CD4-positive, alpha-beta T cell (primary cell): ENCODE measurements around the gene CORO1A. TPM values are rescaled to one million over a fixed set of nuclear protein-coding genes. Genes with fewer than 3 reads are reported as not detected.

Experiments used
- ATAC-seq: fragments of 200-7000 bp; cut with Tn5 transposase; one replicate; pipeline ENCODE4 v1.10.0; 2022; ENCODE audit warnings: mild to moderate bottlenecking; ENCODE audit not compliant: poor library complexity
- CTCF ChIA-PET: fragments of 350-600 bp; sonication (Branson Sonifier 250); formaldehyde crosslinking; loops from one replicate; lab custom pipeline; 2021; ENCODE audit warnings: antibody characterized with exemption, inconsistent platforms; lab: Charles Lee
- POLR2A ChIA-PET: fragments of 350-600 bp; sonication (Branson Sonifier 250); formaldehyde crosslinking; loops from one replicate; lab custom pipeline; 2021; ENCODE audit warnings: antibody characterized with exemption, inconsistent platforms; lab: Charles Lee
- DNase-seq, 14 experiments: peaks; one replicate each; pipeline ENCODE4 v3.0.0-alpha.2; 2013 to 2020; ENCODE audit warnings: mixed read lengths in 2 of 14
- H3K27ac ChIP-seq, 2 donors: one replicate each; pipeline versions ENCODE4 v1.5.1 to v1.7.0; 2013; ENCODE audit warnings: low read length in 2 of 2, low read depth in 1 of 2, mild to moderate bottlenecking in 1 of 2
- H3K27me3 ChIP-seq, 2 experiments: 1 replicate in 1 of 2; 2 replicates in 1 of 2; pipeline versions ENCODE4 v1.6.1 to v1.7.0; 2013; ENCODE audit warnings: low read length in 2 of 2, control low read depth in 1 of 2, mild to moderate bottlenecking in 1 of 2, moderate library complexity in 1 of 2; ENCODE audit not compliant: insufficient read depth in 2 of 2, control insufficient read depth in 1 of 2
- H3K36me3 ChIP-seq: one replicate; pipeline ENCODE4 v1.6.1; 2013; ENCODE audit warnings: low read length, control low read depth; ENCODE audit not compliant: insufficient read depth
- H3K4me1 ChIP-seq: one replicate; pipeline ENCODE4 v1.6.1; 2013; ENCODE audit warnings: low read length, control low read depth; ENCODE audit not compliant: insufficient read depth
- H3K4me3 ChIP-seq: one replicate; pipeline ENCODE4 v1.5.1; 2013; ENCODE audit warnings: mild to moderate bottlenecking, low read length, moderate library complexity
- H3K9me3 ChIP-seq, 2 experiments: 1 replicate in 1 of 2; 2 replicates in 1 of 2; pipeline versions ENCODE4 v1.6.1 to v1.7.0; 2013; ENCODE audit warnings: low read length in 2 of 2, mild to moderate bottlenecking in 2 of 2, control low read depth in 1 of 2, moderate library complexity in 1 of 2; ENCODE audit not compliant: control insufficient read depth in 1 of 2, insufficient read depth in 1 of 2
- H3K27ac Mint-ChIP-seq: one replicate; pipeline ENCODE4 v1.8.0; 2020; ENCODE audit warnings: mixed read lengths
- H3K27me3 Mint-ChIP-seq: one replicate; pipeline ENCODE4 v1.8.0; 2021; ENCODE audit warnings: mixed read lengths
- H3K36me3 Mint-ChIP-seq: one replicate; pipeline ENCODE4 v1.8.0; 2021; ENCODE audit warnings: low read depth, mixed read lengths
- H3K4me1 Mint-ChIP-seq: one replicate; pipeline ENCODE4 v1.8.0; 2021; ENCODE audit warnings: low read depth, mixed read lengths
- H3K4me3 Mint-ChIP-seq: one replicate; pipeline ENCODE4 v1.8.0; 2020; ENCODE audit warnings: mild to moderate bottlenecking, mixed read lengths
- H3K9me3 Mint-ChIP-seq: one replicate; pipeline ENCODE4 v1.8.0; 2020; ENCODE audit warnings: mixed read lengths
- CTCF ChIP-seq: fragments of 200-600 bp; IDR thresholded peaks from one replicate; pipeline ENCODE4 v1.8.0; 2022; ENCODE audit warnings: antibody characterized with exemption, mild to moderate bottlenecking
- intact Hi-C, 2 experiments: fragments of 100-400 bp; cut with DNase I in 1 of 2; cut with micrococcal nuclease in 1 of 2; formaldehyde crosslinking; loops; one replicate each; pipeline versions ENCODE4 v1.15.1 to v1.9.0; 2023 to 2025; cut with DNase I, micrococcal nuclease
- total RNA-seq, 174 experiments: library from RNA in 2 of 174; stranded (reverse) in 2 of 174; gene quantifications; one replicate each; pipeline ENCODE4 v1.2.3 and lab custom pipeline; 2021 to 2026

Gene CORO1A
- total RNA-seq, 2 experiments from 2014 or later, result 411 to 416 TPM

- no peaks in the 10 kb centered on the region for H3K36me3 ChIP-seq
- H3K4me1 ChIP-seq, result peaks cover 5% of the 10 kb centered on the region
- TF ChIP-seq CTCF, result no peak
- Mint-ChIP-seq H3K36me3 (no peaks in the 10 kb centered on the region), H3K27me3 (no peaks in the 10 kb centered on the region), H3K4me1 (peaks cover 8% of the 10 kb centered on the region), H3K27ac (no peak overlapping the region), H3K9me3 (peaks cover 3% of the 10 kb centered on the region), H3K4me3 (no peak overlapping the region)
- ChIA-PET CTCF (no interaction called here), POLR2A (no interaction called here)
- no peak overlapping the region for H3K27ac ChIP-seq
- no peak overlapping the region for H3K4me3 ChIP-seq
- DNase-seq (no peak), ATAC-seq (no peak)
- peaks cover 14 to 17% of the 10 kb centered on the region in 2 experiments for H3K9me3 ChIP-seq
- intact Hi-C loops, result no loop called here
- no peaks in the 10 kb centered on the region for H3K27me3 ChIP-seq
Observed at GRCh38 chr16:30145657-30146056, 37.7 kb upstream of the CORO1A start.

- Histone ChIP-seq H3K4me3 (no peak overlapping the region), H3K4me1 (peaks cover 3% of the 10 kb centered on the region), H3K27me3 (no peaks in the 10 kb centered on the region), H3K27ac (no peak overlapping the region), H3K36me3 (no peaks in the 10 kb centered on the region), H3K9me3 (peaks cover 14 to 17% of the 10 kb centered on the region in 2 experiments)
- TF ChIP-seq CTCF, result no peak
- no peak for DNase-seq
- ChIA-PET POLR2A (interaction anchor here (1.2 kb wide), 1 partner anchor 36 kb away, joined by 3 read pairs; the partner anchor contains the start of gene CORO1A), CTCF (interaction anchor here (1.2 kb wide), 1 partner anchor 32 kb away, joined by 3 read pairs; no protein-coding TSS in a partner anchor)
- no peak for ATAC-seq
- Mint-ChIP-seq H3K27me3 (no peaks in the 10 kb centered on the region), H3K4me3 (no peak overlapping the region), H3K9me3 (peaks cover 3% of the 10 kb centered on the region), H3K27ac (no peak overlapping the region), H3K4me1 (peaks cover 6% of the 10 kb centered on the region), H3K36me3 (no peaks in the 10 kb centered on the region)
- intact Hi-C loops, result no loop called here
Observed at GRCh38 chr16:30147843-30148510, 35.4 kb upstream of the CORO1A start.

- H3K36me3 ChIP-seq, result no peaks in the 10 kb centered on the region
- H3K4me3 Mint-ChIP-seq, result no peak overlapping the region
- peaks cover 14 to 17% of the 10 kb centered on the region in 2 experiments for H3K9me3 ChIP-seq
- no peaks in the 10 kb centered on the region for H3K4me1 Mint-ChIP-seq
- no peaks in the 10 kb centered on the region for H3K27me3 Mint-ChIP-seq
- ChIA-PET CTCF (no interaction called here), POLR2A (no interaction called here)
- no peak overlapping the region for H3K4me3 ChIP-seq
- H3K9me3 Mint-ChIP-seq, result peaks cover 3% of the 10 kb centered on the region
- TF ChIP-seq CTCF, result no peak
- DNase-seq (peak in 2 of 14 experiments; percentile 6 to 23), ATAC-seq (no peak)
- no peaks in the 10 kb centered on the region for H3K27me3 ChIP-seq
- no peaks in the 10 kb centered on the region for H3K4me1 ChIP-seq
- H3K36me3 Mint-ChIP-seq, result no peaks in the 10 kb centered on the region
- intact Hi-C loops, result no loop called here
- no peak overlapping the region for H3K27ac Mint-ChIP-seq
- H3K27ac ChIP-seq, result no peak overlapping the region
Observed at GRCh38 chr16:30149250-30149930, 34.0 kb upstream of the CORO1A start.
